ENCODE data around the gene CCDC171.

CCDC171 gene

GRCh38 chr9:16004613-16005012, 451.8 kb downstream of the CCDC171 start:
- Histone ChIP-seq H3K9ac (ENCODE audit: low read length) (no peak overlapping the region), H2BK120ac (ENCODE audit: insufficient read depth, low read length, poor library complexity) (no peak overlapping the region), H2BK5ac (ENCODE audit: low read depth, low read length, poor library complexity) (no peak overlapping the region), H4K8ac (ENCODE audit: low read depth, low read length) (no peak overlapping the region), H3K9me3 (ENCODE audit: insufficient read depth, low read depth, low read length) (no peaks in the 10 kb centered on the region), H2AFZ (ENCODE audit: insufficient read depth, low read length, poor library complexity) (no peak overlapping the region), H3K27me3 (ENCODE audit: insufficient read depth, low read length) (no peaks in the 10 kb centered on the region), H4K12ac (ENCODE audit: low read depth, low read length) (no peak overlapping the region), H3K14ac (ENCODE audit: low read length) (no peak overlapping the region), H3K27ac (ENCODE audit: low read depth, low read length) (no peak overlapping the region), H3K4me1 (ENCODE audit: control insufficient read depth in 1 of 2, insufficient read depth in 2 of 2, low read length in 2 of 2) (peaks cover 0 to 2% of the 10 kb centered on the region in 2 experiments), H3K18ac (ENCODE audit: low read length) (no peak overlapping the region), H3K79me1 (ENCODE audit: low read length) (no peaks in the 10 kb centered on the region), H2AK5ac (ENCODE audit: low read length) (no peak overlapping the region), H3K4ac (ENCODE audit: low read depth, low read length) (no peak overlapping the region), H3K36me3 (ENCODE audit: control insufficient read depth in 1 of 2, insufficient read depth in 2 of 2, low read length in 2 of 2) (no peaks in the 10 kb centered on the region), H3K79me2 (ENCODE audit: control insufficient read depth, insufficient read depth, low read length, poor library complexity) (no peaks in the 10 kb centered on the region), H2BK12ac (ENCODE audit: low read length) (no peak overlapping the region), H4K91ac (ENCODE audit: low read depth, low read length) (no peak overlapping the region), H3K4me3 (ENCODE audit: low read depth, low read length) (no peak overlapping the region), H3K4me2 (ENCODE audit: low read length) (no peak overlapping the region), H3K23ac (ENCODE audit: low read length) (no peak overlapping the region)
- no peak for DNase-seq
- no CpG with 5 or more reads among the region's 6 CpGs for WGBS (ENCODE audit: extremely low coverage, insufficient coverage, insufficient read length)

GRCh38 chr9:16010221-16010620, 457.4 kb downstream of the CCDC171 start:
- Histone ChIP-seq H4K91ac (ENCODE audit: low read depth, low read length) (no peak overlapping the region), H3K36me3 (ENCODE audit: control insufficient read depth in 1 of 2, insufficient read depth in 2 of 2, low read length in 2 of 2) (no peaks in the 10 kb centered on the region), H3K4me2 (ENCODE audit: low read length) (no peak overlapping the region), H4K12ac (ENCODE audit: low read depth, low read length) (no peak overlapping the region), H4K8ac (ENCODE audit: low read depth, low read length) (no peak overlapping the region), H3K27ac (ENCODE audit: low read depth, low read length) (no peak overlapping the region), H2BK12ac (ENCODE audit: low read length) (no peak overlapping the region), H3K79me2 (ENCODE audit: control insufficient read depth, insufficient read depth, low read length, poor library complexity) (no peaks in the 10 kb centered on the region), H3K23ac (ENCODE audit: low read length) (no peak overlapping the region), H2AK5ac (ENCODE audit: low read length) (no peak overlapping the region), H3K9ac (ENCODE audit: low read length) (no peak overlapping the region), H3K18ac (ENCODE audit: low read length) (no peak overlapping the region), H3K9me3 (ENCODE audit: insufficient read depth, low read depth, low read length) (no peaks in the 10 kb centered on the region), H3K4me1 (ENCODE audit: control insufficient read depth in 1 of 2, insufficient read depth in 2 of 2, low read length in 2 of 2) (no peaks in the 10 kb centered on the region), H3K14ac (ENCODE audit: low read length) (no peak overlapping the region), H3K27me3 (ENCODE audit: insufficient read depth, low read length) (no peaks in the 10 kb centered on the region), H3K4ac (ENCODE audit: low read depth, low read length) (no peak overlapping the region), H2BK120ac (ENCODE audit: insufficient read depth, low read length, poor library complexity) (no peak overlapping the region), H2BK5ac (ENCODE audit: low read depth, low read length, poor library complexity) (no peak overlapping the region), H3K4me3 (ENCODE audit: low read depth, low read length) (no peak overlapping the region), H3K79me1 (ENCODE audit: low read length) (no peaks in the 10 kb centered on the region), H2AFZ (ENCODE audit: insufficient read depth, low read length, poor library complexity) (no peak overlapping the region)
- DNase-seq, result peak; percentile 34 to 59
- no CpG with 5 or more reads among the region's 4 CpGs for WGBS (ENCODE audit: extremely low coverage, insufficient coverage, insufficient read length)

GRCh38 chr9:16012621-16013020, 459.8 kb downstream of the CCDC171 start:
- DNase-seq, result peak; percentile 82 to 86
- Histone ChIP-seq H3K4me2 (ENCODE audit: low read length) (no peak overlapping the region), H3K27ac (ENCODE audit: low read depth, low read length) (no peak overlapping the region), H2AK5ac (ENCODE audit: low read length) (no peak overlapping the region), H4K12ac (ENCODE audit: low read depth, low read length) (no peak overlapping the region), H4K91ac (ENCODE audit: low read depth, low read length) (no peak overlapping the region), H3K4me3 (ENCODE audit: low read depth, low read length) (no peak overlapping the region), H3K9me3 (ENCODE audit: insufficient read depth, low read depth, low read length) (no peaks in the 10 kb centered on the region), H3K27me3 (ENCODE audit: insufficient read depth, low read length) (no peaks in the 10 kb centered on the region), H3K79me1 (ENCODE audit: low read length) (no peaks in the 10 kb centered on the region), H3K23ac (ENCODE audit: low read length) (no peak overlapping the region), H2AFZ (ENCODE audit: insufficient read depth, low read length, poor library complexity) (no peak overlapping the region), H3K14ac (ENCODE audit: low read length) (no peak overlapping the region), H3K18ac (ENCODE audit: low read length) (no peak overlapping the region), H3K4me1 (ENCODE audit: control insufficient read depth in 1 of 2, insufficient read depth in 2 of 2, low read length in 2 of 2) (no peaks in the 10 kb centered on the region), H3K36me3 (ENCODE audit: control insufficient read depth in 1 of 2, insufficient read depth in 2 of 2, low read length in 2 of 2) (no peaks in the 10 kb centered on the region), H2BK5ac (ENCODE audit: low read depth, low read length, poor library complexity) (no peak overlapping the region), H3K9ac (ENCODE audit: low read length) (no peak overlapping the region), H2BK120ac (ENCODE audit: insufficient read depth, low read length, poor library complexity) (no peak overlapping the region), H2BK12ac (ENCODE audit: low read length) (no peak overlapping the region), H4K8ac (ENCODE audit: low read depth, low read length) (no peak overlapping the region), H3K4ac (ENCODE audit: low read depth, low read length) (no peak overlapping the region), H3K79me2 (ENCODE audit: control insufficient read depth, insufficient read depth, low read length, poor library complexity) (no peaks in the 10 kb centered on the region)
- no CpG with 5 or more reads among the region's 2 CpGs for WGBS (ENCODE audit: extremely low coverage, insufficient coverage, insufficient read length)

DNA sequence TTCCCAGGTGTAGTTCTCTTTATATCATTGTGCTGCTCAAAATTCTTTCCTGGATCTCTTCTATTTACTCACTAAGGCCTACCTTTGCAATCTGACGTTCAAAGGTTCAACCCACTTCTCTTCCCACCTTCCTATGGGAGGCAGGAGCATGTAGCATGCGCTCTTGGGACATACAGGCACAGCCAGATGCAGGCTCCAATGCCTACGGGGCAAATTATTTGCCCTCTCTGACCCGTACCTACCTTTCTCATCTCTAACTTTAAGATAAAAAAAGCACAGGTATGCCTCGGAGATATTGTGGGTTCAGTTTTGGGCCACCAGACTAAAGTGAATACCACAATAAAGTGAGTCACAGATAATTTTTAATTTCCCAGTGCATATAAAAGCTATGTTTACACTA, 460.5 kb downstream of the CCDC171 start:
- Histone ChIP-seq H2BK5ac (ENCODE audit: low read depth, low read length, poor library complexity) (no peak overlapping the region), H3K36me3 (ENCODE audit: control insufficient read depth in 1 of 2, insufficient read depth in 2 of 2, low read length in 2 of 2) (no peaks in the 10 kb centered on the region), H3K9ac (ENCODE audit: low read length) (no peak overlapping the region), H3K4me1 (ENCODE audit: control insufficient read depth in 1 of 2, insufficient read depth in 2 of 2, low read length in 2 of 2) (no peaks in the 10 kb centered on the region), H4K12ac (ENCODE audit: low read depth, low read length) (no peak overlapping the region), H4K8ac (ENCODE audit: low read depth, low read length) (no peak overlapping the region), H3K4me3 (ENCODE audit: low read depth, low read length) (no peak overlapping the region), H2AK5ac (ENCODE audit: low read length) (no peak overlapping the region), H3K14ac (ENCODE audit: low read length) (no peak overlapping the region), H2BK12ac (ENCODE audit: low read length) (no peak overlapping the region), H2AFZ (ENCODE audit: insufficient read depth, low read length, poor library complexity) (no peak overlapping the region), H3K9me3 (ENCODE audit: insufficient read depth, low read depth, low read length) (peaks cover 2% of the 10 kb centered on the region), H3K79me1 (ENCODE audit: low read length) (no peaks in the 10 kb centered on the region), H3K4ac (ENCODE audit: low read depth, low read length) (no peak overlapping the region), H3K18ac (ENCODE audit: low read length) (no peak overlapping the region), H2BK120ac (ENCODE audit: insufficient read depth, low read length, poor library complexity) (no peak overlapping the region), H4K91ac (ENCODE audit: low read depth, low read length) (no peak overlapping the region), H3K23ac (ENCODE audit: low read length) (no peak overlapping the region), H3K27ac (ENCODE audit: low read depth, low read length) (no peak overlapping the region), H3K4me2 (ENCODE audit: low read length) (no peak overlapping the region), H3K27me3 (ENCODE audit: insufficient read depth, low read length) (no peaks in the 10 kb centered on the region), H3K79me2 (ENCODE audit: control insufficient read depth, insufficient read depth, low read length, poor library complexity) (no peaks in the 10 kb centered on the region)
- WGBS (ENCODE audit: extremely low coverage, insufficient coverage, insufficient read length), result no CpG with 5 or more reads among the region's 5 CpGs
- DNase-seq, result peak; percentile 94 to 96
